ENCODE measurements around the gene XIRP2.

The XIRP2 gene, protein sequence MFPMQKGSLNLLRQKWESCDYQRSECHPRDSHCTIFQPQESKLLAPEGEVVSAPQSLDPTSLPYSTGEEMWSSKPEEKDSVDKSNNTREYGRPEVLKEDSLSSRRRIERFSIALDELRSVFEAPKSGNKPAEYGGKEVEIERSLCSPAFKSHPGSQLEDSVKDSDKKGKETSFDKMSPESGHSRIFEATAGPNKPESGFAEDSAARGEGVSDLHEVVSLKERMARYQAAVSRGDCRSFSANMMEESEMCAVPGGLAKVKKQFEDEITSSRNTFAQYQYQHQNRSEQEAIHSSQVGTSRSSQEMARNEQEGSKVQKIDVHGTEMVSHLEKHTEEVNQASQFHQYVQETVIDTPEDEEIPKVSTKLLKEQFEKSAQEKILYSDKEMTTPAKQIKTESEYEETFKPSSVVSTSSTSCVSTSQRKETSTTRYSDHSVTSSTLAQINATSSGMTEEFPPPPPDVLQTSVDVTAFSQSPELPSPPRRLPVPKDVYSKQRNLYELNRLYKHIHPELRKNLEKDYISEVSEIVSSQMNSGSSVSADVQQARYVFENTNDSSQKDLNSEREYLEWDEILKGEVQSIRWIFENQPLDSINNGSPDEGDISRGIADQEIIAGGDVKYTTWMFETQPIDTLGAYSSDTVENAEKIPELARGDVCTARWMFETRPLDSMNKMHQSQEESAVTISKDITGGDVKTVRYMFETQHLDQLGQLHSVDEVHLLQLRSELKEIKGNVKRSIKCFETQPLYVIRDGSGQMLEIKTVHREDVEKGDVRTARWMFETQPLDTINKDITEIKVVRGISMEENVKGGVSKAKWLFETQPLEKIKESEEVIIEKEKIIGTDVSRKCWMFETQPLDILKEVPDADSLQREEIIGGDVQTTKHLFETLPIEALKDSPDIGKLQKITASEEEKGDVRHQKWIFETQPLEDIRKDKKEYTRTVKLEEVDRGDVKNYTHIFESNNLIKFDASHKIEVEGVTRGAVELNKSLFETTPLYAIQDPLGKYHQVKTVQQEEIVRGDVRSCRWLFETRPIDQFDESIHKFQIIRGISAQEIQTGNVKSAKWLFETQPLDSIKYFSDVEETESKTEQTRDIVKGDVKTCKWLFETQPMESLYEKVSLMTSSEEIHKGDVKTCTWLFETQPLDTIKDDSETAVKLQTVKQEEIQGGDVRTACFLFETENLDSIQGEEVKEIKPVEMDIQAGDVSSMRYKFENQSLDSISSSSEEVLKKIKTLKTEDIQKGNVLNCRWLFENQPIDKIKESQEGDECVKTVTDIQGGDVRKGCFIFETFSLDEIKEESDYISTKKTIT (N-terminal part only)

DNA sequence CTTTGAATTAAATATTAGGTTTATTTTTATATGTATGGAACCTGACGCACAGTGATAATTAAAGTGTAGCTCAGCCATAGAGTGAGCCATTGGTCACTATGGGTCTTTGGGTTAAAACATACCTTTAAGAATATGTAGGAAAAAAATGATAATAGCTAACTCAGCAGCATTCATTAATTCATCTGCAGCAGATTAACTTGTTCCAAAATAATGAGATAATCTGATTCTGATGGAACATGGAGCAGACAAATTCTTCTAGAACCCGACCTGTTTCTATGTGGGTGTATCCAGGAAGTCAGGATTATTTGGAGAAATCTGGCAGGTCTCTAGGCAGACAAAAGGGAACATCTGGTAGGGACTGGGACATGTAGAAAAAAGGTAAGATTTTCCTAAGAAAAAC is at the start of gene XIRP2:
XIRP2 (plus strand) TSS at position 301 of the 400 bp plus-strand sequence. CDS start 15,003 bp downstream, outside the sequence.
- TF ChIP-seq, protein P1, sequence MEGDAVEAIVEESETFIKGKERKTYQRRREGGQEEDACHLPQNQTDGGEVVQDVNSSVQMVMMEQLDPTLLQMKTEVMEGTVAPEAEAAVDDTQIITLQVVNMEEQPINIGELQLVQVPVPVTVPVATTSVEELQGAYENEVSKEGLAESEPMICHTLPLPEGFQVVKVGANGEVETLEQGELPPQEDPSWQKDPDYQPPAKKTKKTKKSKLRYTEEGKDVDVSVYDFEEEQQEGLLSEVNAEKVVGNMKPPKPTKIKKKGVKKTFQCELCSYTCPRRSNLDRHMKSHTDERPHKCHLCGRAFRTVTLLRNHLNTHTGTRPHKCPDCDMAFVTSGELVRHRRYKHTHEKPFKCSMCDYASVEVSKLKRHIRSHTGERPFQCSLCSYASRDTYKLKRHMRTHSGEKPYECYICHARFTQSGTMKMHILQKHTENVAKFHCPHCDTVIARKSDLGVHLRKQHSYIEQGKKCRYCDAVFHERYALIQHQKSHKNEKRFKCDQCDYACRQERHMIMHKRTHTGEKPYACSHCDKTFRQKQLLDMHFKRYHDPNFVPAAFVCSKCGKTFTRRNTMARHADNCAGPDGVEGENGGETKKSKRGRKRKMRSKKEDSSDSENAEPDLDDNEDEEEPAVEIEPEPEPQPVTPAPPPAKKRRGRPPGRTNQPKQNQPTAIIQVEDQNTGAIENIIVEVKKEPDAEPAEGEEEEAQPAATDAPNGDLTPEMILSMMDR (conservative IDR thresholded peaks at IDR 0.05; ENCODE audit: low read depth, low read length), result no peak
- Histone ChIP-seq H3K4me3 (IDR thresholded peaks at IDR 0.05; ENCODE audit: insufficient read depth, low read depth, low read length) (no peak within 1 kb of the TSS), H3K4me2 (no peak within 1 kb of the TSS), H3K4me1 (ENCODE audit: low read depth, poor library complexity, severe bottlenecking) (no peaks in the 10 kb centered on the region), H3K79me2 (ENCODE audit: insufficient read depth, low read depth) (no peaks in the 10 kb centered on the region), H3K27ac (no peak within 1 kb of the TSS), H4K20me1 (ENCODE audit: insufficient read depth) (no peaks in the 10 kb centered on the region), H3K27me3 (ENCODE audit: insufficient read depth, low read depth) (no peaks in the 10 kb centered on the region), H3K9ac (no peak within 1 kb of the TSS), H2AFZ (ENCODE audit: low read depth) (no peak within 1 kb of the TSS), H3K36me3 (ENCODE audit: insufficient read depth) (no peaks in the 10 kb centered on the region)

DNA sequence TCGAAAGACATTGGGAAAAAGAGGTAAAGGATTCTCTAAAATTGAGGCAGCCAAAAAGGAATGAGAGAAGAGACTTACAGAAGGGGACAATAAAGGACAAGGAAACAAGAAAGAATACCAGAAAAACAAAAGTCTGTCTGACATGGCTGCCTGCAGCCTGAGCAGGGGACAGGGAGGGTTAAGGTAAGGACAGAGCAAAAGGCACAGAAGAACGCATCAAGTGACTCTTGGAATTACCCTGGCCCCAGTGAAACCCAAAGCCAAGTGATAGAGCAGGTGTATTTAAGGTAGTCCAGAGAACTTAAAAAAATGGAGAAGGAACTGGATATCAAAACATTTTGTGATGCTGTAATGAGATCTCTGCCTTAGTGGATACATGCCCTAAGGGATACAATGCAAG is 47.1 kb upstream of the XIRP2 start:
- no peaks in the 10 kb centered on the region for H3K27me3 ChIP-seq (ENCODE audit: insufficient read depth, low read depth)
- no peak overlapping the region for H2AFZ ChIP-seq (ENCODE audit: low read depth)
- TF ChIP-seq, protein P1 (conservative IDR thresholded peaks at IDR 0.05; ENCODE audit: low read depth, low read length), result no peak
- H3K4me3 ChIP-seq (IDR thresholded peaks at IDR 0.05; ENCODE audit: insufficient read depth, low read depth, low read length), result no peak overlapping the region
- H3K27ac ChIP-seq, result no peak overlapping the region
- no peaks in the 10 kb centered on the region for H3K79me2 ChIP-seq (ENCODE audit: insufficient read depth, low read depth)
- H3K4me2 ChIP-seq, result no peak overlapping the region
- no peaks in the 10 kb centered on the region for H4K20me1 ChIP-seq (ENCODE audit: insufficient read depth)
- H3K36me3 ChIP-seq (ENCODE audit: insufficient read depth), result no peaks in the 10 kb centered on the region
- no peak overlapping the region for H3K9ac ChIP-seq
- H3K4me1 ChIP-seq (ENCODE audit: low read depth, poor library complexity, severe bottlenecking), result no peaks in the 10 kb centered on the region

DNA sequence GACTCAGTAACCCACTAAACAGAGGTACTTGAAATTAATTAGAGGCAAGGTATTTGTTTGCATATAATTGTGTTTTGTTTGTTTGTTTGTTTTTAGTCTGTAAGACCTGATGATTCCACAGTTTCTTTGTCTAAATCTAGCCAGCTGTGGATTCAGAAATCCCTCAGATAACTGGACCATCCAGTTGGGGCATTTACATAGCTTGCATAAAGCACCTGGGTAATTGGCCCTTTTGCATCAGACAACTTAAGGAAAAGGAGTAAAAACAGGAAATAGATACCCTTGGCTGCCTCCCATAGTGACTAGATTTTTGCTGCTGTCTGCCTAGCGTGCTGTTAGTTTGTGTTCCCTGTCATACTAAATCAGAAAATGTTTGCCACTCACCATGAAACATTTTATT is 46.6 kb upstream of the XIRP2 start:
- H3K36me3 ChIP-seq (ENCODE audit: insufficient read depth), result no peaks in the 10 kb centered on the region
- H3K4me3 ChIP-seq (IDR thresholded peaks at IDR 0.05; ENCODE audit: insufficient read depth, low read depth, low read length), result no peak overlapping the region
- H3K79me2 ChIP-seq (ENCODE audit: insufficient read depth, low read depth), result no peaks in the 10 kb centered on the region
- H2AFZ ChIP-seq (ENCODE audit: low read depth), result no peak overlapping the region
- H4K20me1 ChIP-seq (ENCODE audit: insufficient read depth), result no peaks in the 10 kb centered on the region
- H3K4me1 ChIP-seq (ENCODE audit: low read depth, poor library complexity, severe bottlenecking), result no peaks in the 10 kb centered on the region
- no peak overlapping the region for H3K4me2 ChIP-seq
- no peak overlapping the region for H3K27ac ChIP-seq
- TF ChIP-seq, protein P1 (conservative IDR thresholded peaks at IDR 0.05; ENCODE audit: low read depth, low read length), result no peak
- H3K9ac ChIP-seq, result no peak overlapping the region
- no peaks in the 10 kb centered on the region for H3K27me3 ChIP-seq (ENCODE audit: insufficient read depth, low read depth)

DNA sequence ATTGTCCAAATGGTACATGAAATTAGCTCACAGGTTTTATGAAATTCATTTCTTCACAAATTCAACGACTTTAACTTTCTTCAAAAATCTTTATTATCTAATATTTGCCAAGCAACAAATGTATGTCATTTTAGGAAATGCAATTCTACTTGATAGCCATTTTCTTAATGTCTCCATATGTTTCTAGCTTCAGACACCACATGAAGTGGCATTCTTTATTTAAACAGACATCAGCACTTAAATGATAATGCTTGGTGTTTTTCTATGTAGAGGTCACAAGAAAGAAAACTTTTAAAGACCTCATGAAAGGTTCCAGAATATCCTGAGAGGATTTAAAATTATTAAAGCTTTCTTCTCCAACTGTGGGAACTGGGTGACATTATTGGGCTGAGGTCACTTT is 44.2 kb upstream of the XIRP2 start:
- Histone ChIP-seq H3K4me1 (ENCODE audit: low read depth, poor library complexity, severe bottlenecking) (no peaks in the 10 kb centered on the region), H3K4me2 (no peak overlapping the region)
- TF ChIP-seq, protein P1 (conservative IDR thresholded peaks at IDR 0.05; ENCODE audit: low read depth, low read length), result no peak

More for the DNA sequence above, 44.2 kb upstream of the XIRP2 start:
- Histone ChIP-seq H3K4me3 (IDR thresholded peaks at IDR 0.05; ENCODE audit: insufficient read depth, low read depth, low read length) (no peak overlapping the region), H2AFZ (ENCODE audit: low read depth) (no peak overlapping the region), H3K27me3 (ENCODE audit: insufficient read depth, low read depth) (no peaks in the 10 kb centered on the region), H3K9ac (no peak overlapping the region), H3K36me3 (ENCODE audit: insufficient read depth) (no peaks in the 10 kb centered on the region), H3K27ac (no peak overlapping the region), H4K20me1 (ENCODE audit: insufficient read depth) (no peaks in the 10 kb centered on the region), H3K79me2 (ENCODE audit: insufficient read depth, low read depth) (no peaks in the 10 kb centered on the region)
